Natural killer cell (primary cell): ENCODE measurements around the gene RASA1. TPM values are rescaled to one million over a fixed set of nuclear protein-coding genes. Genes with fewer than 3 reads are reported as not detected.

Experiments
- ATAC-seq, 3 donors: fragments of 150-1000 bp in 2 of 3; fragments of 200-7000 bp in 1 of 3; cut with Tn5 transposase; 1 replicate in 1 of 3; 2 replicates in 2 of 3; pipeline ENCODE4 v1.10.0; 2021; ENCODE audit warnings: mild to moderate bottlenecking in 2 of 3, moderate library complexity in 2 of 3
- DNase-seq, 2 donors: peaks; one replicate each; pipeline versions ENCODE4 v3.0.0 to v3.0.0-alpha.2; 2013 to 2021; ENCODE audit warnings: mixed read lengths in 1 of 2
- H3K27ac ChIP-seq: one replicate; pipeline ENCODE4 v1.5.1; 2013; ENCODE audit warnings: mild to moderate bottlenecking, low read length
- H3K27me3 ChIP-seq: one replicate; pipeline ENCODE4 v1.6.1; 2013; ENCODE audit warnings: low read length; ENCODE audit not compliant: control insufficient read depth, insufficient read depth
- H3K36me3 ChIP-seq: one replicate; pipeline ENCODE4 v1.6.1; 2013; ENCODE audit warnings: low read length; ENCODE audit not compliant: control insufficient read depth, insufficient read depth
- H3K4me1 ChIP-seq: one replicate; pipeline ENCODE4 v1.6.1; 2013; ENCODE audit warnings: low read length; ENCODE audit not compliant: control insufficient read depth, insufficient read depth
- H3K4me3 ChIP-seq: one replicate; pipeline ENCODE4 v1.5.1; 2013; ENCODE audit warnings: low read length
- H3K9me3 ChIP-seq: one replicate; pipeline ENCODE4 v1.6.1; 2013; ENCODE audit warnings: low read length; ENCODE audit not compliant: control insufficient read depth, insufficient read depth
- H3K27ac Mint-ChIP-seq, 2 donors: one replicate each; pipeline ENCODE4 v1.8.0; 2022; ENCODE audit warnings: mild to moderate bottlenecking in 2 of 2, mixed read lengths in 2 of 2, moderate library complexity in 1 of 2
- H3K27me3 Mint-ChIP-seq, 2 donors: one replicate each; pipeline ENCODE4 v1.8.0; 2022; ENCODE audit warnings: low read depth in 2 of 2, mixed read lengths in 2 of 2
- H3K36me3 Mint-ChIP-seq: one replicate; pipeline ENCODE4 v1.8.0; 2022; ENCODE audit warnings: mixed read lengths
- H3K4me1 Mint-ChIP-seq, 2 donors: one replicate each; pipeline ENCODE4 v1.8.0; 2022; ENCODE audit warnings: mixed read lengths in 2 of 2
- H3K4me3 Mint-ChIP-seq: one replicate; pipeline ENCODE4 v1.8.0; 2022; ENCODE audit warnings: mild to moderate bottlenecking, moderate library complexity, mixed read lengths
- H3K9me3 Mint-ChIP-seq, 2 donors: one replicate each; pipeline ENCODE4 v1.8.0; 2022; ENCODE audit warnings: mixed read lengths in 2 of 2
- CTCF ChIP-seq: fragments of 200-600 bp; IDR thresholded peaks from one replicate; pipeline ENCODE4 v1.8.0; 2022; ENCODE audit warnings: antibody characterized with exemption
- WGBS: methylation state at CpG from one replicate; pipeline ENCODE4 v1.1.7; 2013; ENCODE audit warnings: missing lambda C conversion rate; ENCODE audit not compliant: insufficient coverage; 5-methylcytosine and 5-hydroxymethylcytosine counted together
- intact Hi-C: fragments of 100-400 bp; cut with micrococcal nuclease; formaldehyde crosslinking; loops from one replicate; pipeline ENCODE4 v1.14.2; 2022
- total RNA-seq, 4 donors: library from RNA; stranded (reverse); fragments of 120-200 nt in 1 of 4; gene quantifications; one replicate each; pipeline versions ENCODE4 v1.2.3 to v1.2.4, GENCODE V29; 2013 to 2022

Gene RASA1
- total RNA-seq, 3 donors from 2014 or later (not counting 1 experiment from before 2014, with no cell fraction given) = 20.3 to 26.5 (median 21.2) TPM

- Histone ChIP-seq H3K27me3 (no peaks in the 10 kb centered on the region), H3K9me3 (no peaks in the 10 kb centered on the region), H3K36me3 (peaks cover 24% of the 10 kb centered on the region), H3K4me3 (no peak overlapping the region), H3K27ac (no peak overlapping the region), H3K4me1 (no peaks in the 10 kb centered on the region)
- Mint-ChIP-seq H3K9me3 (no peaks in the 10 kb centered on the region), H3K36me3 (peaks cover 14% of the 10 kb centered on the region), H3K4me1 (peaks cover 33 to 36% of the 10 kb centered on the region in 2 donors), H3K27ac (no peak overlapping the region), H3K27me3 (no peaks in the 10 kb centered on the region), H3K4me3 (no peak overlapping the region)
- DNase-seq (no peak), ATAC-seq (no peak)
- WGBS = 97% methylated on average over 10 of the region's 11 CpGs
- intact Hi-C loops = no loop called here
- TF ChIP-seq CTCF = no peak
These were observed 92.4 kb downstream of the RASA1 start for GRCh38 chr5:87360132-87360531.

DNA sequence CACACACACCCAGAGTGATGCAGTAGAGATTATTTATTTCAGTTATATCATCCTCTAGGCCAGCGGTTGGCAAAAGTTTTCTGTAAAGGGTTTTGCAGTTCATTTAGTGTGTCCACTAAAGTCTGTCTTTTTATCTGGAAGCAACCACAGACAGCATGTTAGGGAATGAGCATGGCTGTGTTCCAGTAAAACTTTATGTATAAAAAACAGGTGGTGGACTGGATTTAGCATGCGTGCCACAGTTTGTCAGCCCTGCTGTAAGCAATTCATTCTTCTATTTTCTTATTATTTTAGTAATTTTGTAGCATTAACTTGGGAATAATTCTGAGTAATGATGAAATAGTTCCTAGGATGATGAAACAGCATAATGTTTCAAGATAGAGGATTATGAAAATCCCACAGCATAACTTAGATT lies 93.4 kb downstream of the RASA1 start:
- Histone ChIP-seq H3K4me3 (no peak overlapping the region), H3K4me1 (no peaks in the 10 kb centered on the region), H3K36me3 (peaks cover 29% of the 10 kb centered on the region), H3K27me3 (no peaks in the 10 kb centered on the region), H3K9me3 (no peaks in the 10 kb centered on the region), H3K27ac (no peak overlapping the region)
- DNase-seq (no peak), ATAC-seq (no peak)
- peaks cover 28 to 30% of the 10 kb centered on the region in 2 donors for H3K4me1 Mint-ChIP-seq
- peaks cover 7% of the 10 kb centered on the region for H3K36me3 Mint-ChIP-seq
- 100% methylated on average over 1 of the region's 2 CpGs for WGBS
- H3K27me3 Mint-ChIP-seq = no peaks in the 10 kb centered on the region
- H3K9me3 Mint-ChIP-seq = no peaks in the 10 kb centered on the region
- no peak for TF ChIP-seq CTCF
- H3K27ac Mint-ChIP-seq = peak overlapping the region; percentile 36 to 56
- intact Hi-C loops = no loop called here
- H3K4me3 Mint-ChIP-seq = no peak overlapping the region

GRCh38 chr5:87361536-87362213 lies 94.0 kb downstream of the RASA1 start:
- H3K27me3 ChIP-seq = no peaks in the 10 kb centered on the region
- TF ChIP-seq CTCF = no peak
- DNase-seq = no peak
- H3K9me3 ChIP-seq = no peaks in the 10 kb centered on the region
- peak in 1 of 3 donors; percentile 43 for ATAC-seq
- Mint-ChIP-seq H3K27ac (peak overlapping the region; percentile 36 to 56), H3K36me3 (peaks cover 7% of the 10 kb centered on the region), H3K4me1 (peaks cover 28 to 30% of the 10 kb centered on the region in 2 donors), H3K4me3 (peak overlapping the region; percentile 14), H3K27me3 (no peaks in the 10 kb centered on the region), H3K9me3 (no peaks in the 10 kb centered on the region)
- H3K27ac ChIP-seq = no peak overlapping the region
- H3K4me3 ChIP-seq = no peak overlapping the region
- intact Hi-C loops = no loop called here
- no peaks in the 10 kb centered on the region for H3K4me1 ChIP-seq
- WGBS = 100% methylated on average over 1 of the region's 1 CpG
- H3K36me3 ChIP-seq = peaks cover 29% of the 10 kb centered on the region

- TF ChIP-seq CTCF = no peak
- H3K4me3 ChIP-seq = no peak overlapping the region
- WGBS = 98% methylated on average over 2 of the region's 2 CpGs
- no peaks in the 10 kb centered on the region for H3K9me3 Mint-ChIP-seq
- peaks cover 12% of the 10 kb centered on the region for H3K36me3 Mint-ChIP-seq
- H3K27ac Mint-ChIP-seq = peak overlapping the region in 1 of 2 donors; percentile 16
- H3K4me3 Mint-ChIP-seq = no peak overlapping the region
- no peak overlapping the region for H3K27ac ChIP-seq
- H3K4me1 ChIP-seq = no peaks in the 10 kb centered on the region
- no peaks in the 10 kb centered on the region for H3K9me3 ChIP-seq
- peaks cover 10 to 12% of the 10 kb centered on the region in 2 donors for H3K4me1 Mint-ChIP-seq
- H3K36me3 ChIP-seq = peaks cover 52% of the 10 kb centered on the region
- DNase-seq = no peak
- ATAC-seq = no peak
- H3K27me3 ChIP-seq = no peaks in the 10 kb centered on the region
- H3K27me3 Mint-ChIP-seq = no peaks in the 10 kb centered on the region
- intact Hi-C loops = no loop called here
These were observed 99.6 kb downstream of the RASA1 start for GRCh38 chr5:87367243-87367642.
